HG03469 (cell line): ENCODE results near the gene PARM1.

Source experiments
- ATAC-seq: cut with Tn5 transposase; IDR thresholded peaks from one replicate; pipeline ENCODE4 v1.9.1; 2021; ENCODE audit warnings: mild to moderate bottlenecking, moderate library complexity, moderate number of reproducible peaks; ENCODE audit not compliant: unreplicated experiment

Gene PARM1

GRCh38 chr4:74941123-74941522, 8.2 kb downstream of the PARM1 start:
- no peak for ATAC-seq

GRCh38 chr4:74942251-74942917, 9.5 kb downstream of the PARM1 start:
- no peak for ATAC-seq

- no peak for ATAC-seq
These were observed 10.0 kb downstream of the PARM1 start for GRCh38 chr4:74942918-74943253.

GRCh38 chr4:74944354-74944793, 11.5 kb downstream of the PARM1 start:
- no peak for ATAC-seq

- ATAC-seq: no peak
These were observed 13.3 kb downstream of the PARM1 start for GRCh38 chr4:74946196-74946595.

GRCh38 chr4:74947798-74948197, 14.9 kb downstream of the PARM1 start:
- ATAC-seq: no peak

GRCh38 chr4:74948236-74948635, 15.3 kb downstream of the PARM1 start:
- ATAC-seq: no peak

- no peak for ATAC-seq
These were observed 17.3 kb downstream of the PARM1 start for GRCh38 chr4:74950200-74950599.

- ATAC-seq: no peak
These were observed 18.0 kb downstream of the PARM1 start for GRCh38 chr4:74950882-74951281.

- ATAC-seq: no peak
These were observed 20.7 kb downstream of the PARM1 start for GRCh38 chr4:74953647-74954046.

- no peak for ATAC-seq
These were observed 26.0 kb downstream of the PARM1 start for GRCh38 chr4:74958881-74959280.

- ATAC-seq: no peak
These were observed 28.3 kb downstream of the PARM1 start for GRCh38 chr4:74961230-74961629.

GRCh38 chr4:74962584-74962983, 29.7 kb downstream of the PARM1 start:
- ATAC-seq: no peak

- ATAC-seq: no peak
These were observed 31.4 kb downstream of the PARM1 start for GRCh38 chr4:74964311-74964710.

GRCh38 chr4:74967324-74967723, 34.4 kb downstream of the PARM1 start:
- no peak for ATAC-seq

GRCh38 chr4:74968456-74969164, 35.7 kb downstream of the PARM1 start:
- ATAC-seq: peak; percentile 44

GRCh38 chr4:74969507-74970474, 36.9 kb downstream of the PARM1 start:
- ATAC-seq: no peak

GRCh38 chr4:74970577-74970976, 37.7 kb downstream of the PARM1 start:
- no peak for ATAC-seq

GRCh38 chr4:74971862-74972261, 38.9 kb downstream of the PARM1 start:
- ATAC-seq: no peak

GRCh38 chr4:74975082-74975481, 42.2 kb downstream of the PARM1 start:
- no peak for ATAC-seq
